ENCODE results near the gene MECR.
A peak's percentile ranks its signal among the peaks of the same experiment; 100 is the strongest.

Gene MECR

GRCh38 chr1:29181413-29182225 lies 49.1 kb downstream of the MECR start, which contains the start of gene SRSF4:
TSS of gene SRSF4 (minus strand) at chr1:29181900. CDS start at chr1:29181752, 148 bp downstream.
- Histone ChIP-seq H3K27me3 (ENCODE audit: control insufficient read depth, insufficient read depth, low read length) (no peaks in the 10 kb centered on the region), H3K4me1 (ENCODE audit: control insufficient read depth, insufficient read depth, low read length) (peaks cover 30% of the 10 kb centered on the region), H3K36me3 (ENCODE audit: control insufficient read depth, insufficient read depth, low read length) (peaks cover 24% of the 10 kb centered on the region), H3K4me3 (ENCODE audit: low read depth, low read length) (peak within 1 kb of the TSS; percentile 98), H3K9me3 (ENCODE audit: control insufficient read depth, insufficient read depth, low read length) (no peaks in the 10 kb centered on the region), H3K9ac (ENCODE audit: low read depth, low read length) (peak within 1 kb of the TSS; percentile 97), H3K27ac (ENCODE audit: low read depth, low read length) (peak within 1 kb of the TSS; percentile 100)

DNA sequence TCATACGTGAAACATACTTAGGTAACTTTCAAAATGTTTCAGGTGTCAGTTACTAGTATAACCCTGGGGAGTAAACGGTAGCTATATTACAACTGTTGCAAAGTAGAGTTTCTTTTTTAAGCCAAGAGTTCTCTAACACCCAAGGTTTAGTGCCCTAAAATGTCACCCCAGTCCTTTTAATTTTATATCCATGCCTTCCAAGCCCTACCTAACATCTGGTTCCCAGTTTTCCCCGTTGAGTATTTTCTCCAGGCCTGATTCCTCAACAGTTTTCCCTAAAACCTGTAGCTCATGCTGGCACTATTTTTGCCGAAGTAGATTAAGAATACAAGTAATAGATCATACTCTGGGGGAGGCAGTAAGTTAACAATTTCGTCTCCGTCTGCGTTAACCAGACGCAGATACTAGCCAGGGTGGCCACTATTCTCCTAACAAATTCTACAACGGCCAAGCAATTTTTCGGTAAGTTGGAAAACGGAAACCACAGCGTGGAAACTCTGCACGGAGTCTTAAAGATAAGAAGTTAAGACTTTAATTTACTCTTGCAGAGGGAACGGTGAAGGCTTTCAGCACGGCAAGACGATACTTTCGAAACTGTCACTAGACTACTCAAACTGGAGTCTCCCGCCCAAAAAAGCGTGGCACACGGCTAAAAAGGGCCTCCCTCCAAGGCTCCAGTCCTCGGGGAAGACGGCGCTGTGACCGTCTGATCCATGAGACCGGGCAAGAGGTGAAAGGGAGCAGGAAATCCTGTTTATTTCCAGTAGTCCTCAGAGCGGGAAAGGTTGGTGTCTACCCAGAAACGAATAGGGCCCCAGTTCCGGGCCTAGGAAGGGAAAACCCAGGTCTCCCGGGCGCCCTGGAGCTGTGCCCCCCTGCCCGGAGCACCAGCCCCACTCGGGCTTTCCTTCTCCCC lies 50.0 kb downstream of the MECR start:
- Histone ChIP-seq H3K9ac (ENCODE audit: low read depth, low read length) (peak overlapping the region; percentile 97), H3K4me3 (ENCODE audit: low read depth, low read length) (peak overlapping the region; percentile 98), H3K27ac (ENCODE audit: low read depth, low read length) (peak overlapping the region; percentile 100), H3K4me1 (ENCODE audit: control insufficient read depth, insufficient read depth, low read length) (peaks cover 25% of the 10 kb centered on the region), H3K9me3 (ENCODE audit: control insufficient read depth, insufficient read depth, low read length) (no peaks in the 10 kb centered on the region), H3K36me3 (ENCODE audit: control insufficient read depth, insufficient read depth, low read length) (peaks cover 24% of the 10 kb centered on the region), H3K27me3 (ENCODE audit: control insufficient read depth, insufficient read depth, low read length) (no peaks in the 10 kb centered on the region)

GRCh38 chr1:29179641-29180184 lies 51.0 kb downstream of the MECR start:
- Histone ChIP-seq H3K27me3 (ENCODE audit: control insufficient read depth, insufficient read depth, low read length) (no peaks in the 10 kb centered on the region), H3K36me3 (ENCODE audit: control insufficient read depth, insufficient read depth, low read length) (peaks cover 24% of the 10 kb centered on the region), H3K27ac (ENCODE audit: low read depth, low read length) (peak overlapping the region; percentile 100), H3K4me1 (ENCODE audit: control insufficient read depth, insufficient read depth, low read length) (peaks cover 24% of the 10 kb centered on the region), H3K9me3 (ENCODE audit: control insufficient read depth, insufficient read depth, low read length) (no peaks in the 10 kb centered on the region), H3K9ac (ENCODE audit: low read depth, low read length) (no peak overlapping the region), H3K4me3 (ENCODE audit: low read depth, low read length) (peak overlapping the region; percentile 98)

GRCh38 chr1:29177022-29177705 lies 53.6 kb downstream of the MECR start:
- Histone ChIP-seq H3K9me3 (ENCODE audit: control insufficient read depth, insufficient read depth, low read length) (no peaks in the 10 kb centered on the region), H3K4me1 (ENCODE audit: control insufficient read depth, insufficient read depth, low read length) (peaks cover 28% of the 10 kb centered on the region), H3K27me3 (ENCODE audit: control insufficient read depth, insufficient read depth, low read length) (no peaks in the 10 kb centered on the region), H3K4me3 (ENCODE audit: low read depth, low read length) (no peak overlapping the region), H3K9ac (ENCODE audit: low read depth, low read length) (peak overlapping the region; percentile 33; the same call in 1 of the 2 replicates), H3K27ac (ENCODE audit: low read depth, low read length) (peak overlapping the region; percentile 35), H3K36me3 (ENCODE audit: control insufficient read depth, insufficient read depth, low read length) (peaks cover 27% of the 10 kb centered on the region)

GRCh38 chr1:29176576-29176975 lies 54.2 kb downstream of the MECR start:
- no peaks in the 10 kb centered on the region for H3K9me3 ChIP-seq (ENCODE audit: control insufficient read depth, insufficient read depth, low read length)
- no peaks in the 10 kb centered on the region for H3K27me3 ChIP-seq (ENCODE audit: control insufficient read depth, insufficient read depth, low read length)
- peaks cover 27% of the 10 kb centered on the region for H3K36me3 ChIP-seq (ENCODE audit: control insufficient read depth, insufficient read depth, low read length)
- H3K9ac ChIP-seq (ENCODE audit: low read depth, low read length), result no peak overlapping the region
- H3K27ac ChIP-seq (ENCODE audit: low read depth, low read length), result no peak overlapping the region
- H3K4me3 ChIP-seq (ENCODE audit: low read depth, low read length), result no peak overlapping the region
- peaks cover 31% of the 10 kb centered on the region for H3K4me1 ChIP-seq (ENCODE audit: control insufficient read depth, insufficient read depth, low read length)

DNA sequence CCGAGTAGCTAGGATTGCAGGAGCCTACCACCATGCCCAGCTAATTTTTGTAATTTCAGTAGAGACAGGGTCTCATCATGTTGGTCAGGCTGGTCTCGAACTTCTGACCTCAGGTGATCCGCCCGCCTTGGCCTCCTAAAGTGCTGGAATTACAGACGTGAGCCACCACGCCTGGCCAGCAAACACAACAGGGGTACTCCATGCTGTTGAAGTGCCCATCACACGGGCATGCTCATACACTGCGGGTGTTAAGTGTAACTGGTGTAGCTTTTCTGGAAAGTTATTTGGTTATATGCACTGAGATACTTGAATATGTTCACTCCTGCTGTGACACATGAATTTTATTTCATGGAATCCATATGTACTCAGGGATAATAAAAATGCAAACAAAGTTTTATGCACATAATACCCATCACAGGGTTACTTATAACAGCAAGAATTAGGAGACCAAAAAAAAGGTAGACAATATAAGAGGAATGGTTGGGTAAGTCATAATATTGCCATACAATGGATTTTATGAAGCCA lies 58.3 kb downstream of the MECR start:
- Histone ChIP-seq H3K36me3 (ENCODE audit: control insufficient read depth, insufficient read depth, low read length) (peaks cover 31% of the 10 kb centered on the region), H3K4me3 (ENCODE audit: low read depth, low read length) (no peak overlapping the region), H3K9me3 (ENCODE audit: control insufficient read depth, insufficient read depth, low read length) (no peaks in the 10 kb centered on the region), H3K27me3 (ENCODE audit: control insufficient read depth, insufficient read depth, low read length) (no peaks in the 10 kb centered on the region), H3K4me1 (ENCODE audit: control insufficient read depth, insufficient read depth, low read length) (peaks cover 33% of the 10 kb centered on the region), H3K9ac (ENCODE audit: low read depth, low read length) (no peak overlapping the region), H3K27ac (ENCODE audit: low read depth, low read length) (no peak overlapping the region)

DNA sequence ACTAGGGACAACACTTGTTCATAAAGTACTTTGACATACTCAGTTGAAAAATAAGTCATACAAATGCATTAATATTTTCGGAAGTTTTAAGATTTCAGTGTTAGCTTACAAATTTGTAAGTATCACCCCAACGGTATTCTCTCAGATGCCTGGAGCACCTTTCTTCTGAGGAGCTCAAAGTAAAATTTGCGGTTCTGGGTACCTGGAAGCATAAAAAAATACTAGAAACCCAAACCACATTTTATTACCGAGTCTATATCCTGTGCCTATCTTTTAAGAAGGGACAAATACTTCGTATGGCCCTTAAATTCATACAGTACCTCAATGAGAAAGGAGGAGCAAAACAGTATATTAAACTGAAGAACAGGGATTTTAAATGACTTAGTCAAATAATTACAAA lies 59.2 kb downstream of the MECR start:
- Histone ChIP-seq H3K27me3 (ENCODE audit: control insufficient read depth, insufficient read depth, low read length) (no peaks in the 10 kb centered on the region), H3K9ac (ENCODE audit: low read depth, low read length) (no peak overlapping the region), H3K9me3 (ENCODE audit: control insufficient read depth, insufficient read depth, low read length) (no peaks in the 10 kb centered on the region), H3K4me1 (ENCODE audit: control insufficient read depth, insufficient read depth, low read length) (peaks cover 36% of the 10 kb centered on the region), H3K36me3 (ENCODE audit: control insufficient read depth, insufficient read depth, low read length) (peaks cover 36% of the 10 kb centered on the region), H3K27ac (ENCODE audit: low read depth, low read length) (no peak overlapping the region), H3K4me3 (ENCODE audit: low read depth, low read length) (no peak overlapping the region)

- Histone ChIP-seq H3K27me3 (ENCODE audit: control insufficient read depth, insufficient read depth, low read length) (no peaks in the 10 kb centered on the region), H3K27ac (ENCODE audit: low read depth, low read length) (peak overlapping the region; percentile 11), H3K36me3 (ENCODE audit: control insufficient read depth, insufficient read depth, low read length) (peaks cover 40% of the 10 kb centered on the region), H3K9me3 (ENCODE audit: control insufficient read depth, insufficient read depth, low read length) (no peaks in the 10 kb centered on the region), H3K9ac (ENCODE audit: low read depth, low read length) (no peak overlapping the region), H3K4me3 (ENCODE audit: low read depth, low read length) (no peak overlapping the region), H3K4me1 (ENCODE audit: control insufficient read depth, insufficient read depth, low read length) (peaks cover 38% of the 10 kb centered on the region)
Observed at GRCh38 chr1:29171089-29171488, 59.6 kb downstream of the MECR start.

DNA sequence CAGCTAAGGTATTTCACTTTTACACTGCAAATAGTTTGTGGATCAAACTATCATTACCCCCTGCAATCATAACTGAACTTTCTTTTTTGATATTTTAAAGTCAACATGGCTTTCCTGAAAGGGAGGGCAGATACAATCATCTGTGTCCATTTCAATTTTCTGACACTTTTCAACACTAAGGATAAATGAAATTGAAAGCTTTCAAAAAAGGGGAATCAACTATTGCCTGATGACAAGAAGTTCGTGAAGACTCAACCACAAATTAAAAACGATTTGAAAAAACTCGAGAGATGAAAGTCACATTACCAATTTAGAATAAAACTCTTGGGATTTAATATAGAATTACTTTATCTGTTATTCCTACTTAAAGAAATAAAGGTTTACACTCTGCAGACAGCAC lies 60.8 kb downstream of the MECR start:
- H3K36me3 ChIP-seq (ENCODE audit: control insufficient read depth, insufficient read depth, low read length), result peaks cover 46% of the 10 kb centered on the region

GRCh38 chr1:29167904-29168303 lies 62.8 kb downstream of the MECR start:
- Histone ChIP-seq H3K4me3 (ENCODE audit: low read depth, low read length) (no peak overlapping the region), H3K4me1 (ENCODE audit: control insufficient read depth, insufficient read depth, low read length) (peaks cover 70% of the 10 kb centered on the region), H3K9me3 (ENCODE audit: control insufficient read depth, insufficient read depth, low read length) (no peaks in the 10 kb centered on the region), H3K9ac (ENCODE audit: low read depth, low read length) (no peak overlapping the region), H3K27me3 (ENCODE audit: control insufficient read depth, insufficient read depth, low read length) (no peaks in the 10 kb centered on the region), H3K36me3 (ENCODE audit: control insufficient read depth, insufficient read depth, low read length) (peaks cover 46% of the 10 kb centered on the region), H3K27ac (ENCODE audit: low read depth, low read length) (no peak overlapping the region)

More for the DNA sequence above, 60.8 kb downstream of the MECR start:
- H3K27me3 ChIP-seq (ENCODE audit: control insufficient read depth, insufficient read depth, low read length), result no peaks in the 10 kb centered on the region
- H3K27ac ChIP-seq (ENCODE audit: low read depth, low read length), result no peak overlapping the region
- no peak overlapping the region for H3K9ac ChIP-seq (ENCODE audit: low read depth, low read length)
- no peak overlapping the region for H3K4me3 ChIP-seq (ENCODE audit: low read depth, low read length)
- H3K9me3 ChIP-seq (ENCODE audit: control insufficient read depth, insufficient read depth, low read length), result no peaks in the 10 kb centered on the region
- H3K4me1 ChIP-seq (ENCODE audit: control insufficient read depth, insufficient read depth, low read length), result peaks cover 50% of the 10 kb centered on the region

All from HUES48 (cell line).